Stimulated activated CD8-positive, alpha-beta memory T cell treated with anti-CD3 and anti-CD28 coated beads, Interleukin-12 subunit alpha, Interleukin-12 subunit beta, amount 100 ng/mL, for 1 hour (primary cell): ENCODE measurements around the gene CYBC1.
"Not testable (repeated sequence)": the region's sequence is repeated elsewhere in the genome, so short reads cannot be mapped to it uniquely, and the experiment has no call there.

Experiments
- DNase-seq: peaks from one replicate; pipeline ENCODE4 v3.0.0-alpha.2; 2020; ENCODE audit warnings: low read depth

CYBC1 gene

DNA sequence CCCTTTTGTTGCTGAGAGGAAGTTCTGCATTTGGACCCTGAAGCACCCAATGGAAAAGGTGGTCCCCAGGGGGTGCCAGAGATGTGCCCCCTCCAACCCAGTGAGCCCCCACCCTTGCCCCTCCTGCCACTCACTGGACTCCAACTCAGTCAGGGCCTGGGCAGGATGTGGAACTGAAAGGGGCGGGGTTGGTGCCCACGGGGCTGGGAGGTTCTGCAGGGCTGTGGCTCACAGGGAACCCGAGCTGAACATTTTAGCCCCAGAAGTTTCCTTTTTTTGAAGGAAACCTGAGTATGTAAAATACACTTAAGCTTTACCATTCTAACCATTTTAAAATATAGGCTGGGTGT, 16.4 kb downstream of the CYBC1 start:
- DNase-seq, result no peak

DNA sequence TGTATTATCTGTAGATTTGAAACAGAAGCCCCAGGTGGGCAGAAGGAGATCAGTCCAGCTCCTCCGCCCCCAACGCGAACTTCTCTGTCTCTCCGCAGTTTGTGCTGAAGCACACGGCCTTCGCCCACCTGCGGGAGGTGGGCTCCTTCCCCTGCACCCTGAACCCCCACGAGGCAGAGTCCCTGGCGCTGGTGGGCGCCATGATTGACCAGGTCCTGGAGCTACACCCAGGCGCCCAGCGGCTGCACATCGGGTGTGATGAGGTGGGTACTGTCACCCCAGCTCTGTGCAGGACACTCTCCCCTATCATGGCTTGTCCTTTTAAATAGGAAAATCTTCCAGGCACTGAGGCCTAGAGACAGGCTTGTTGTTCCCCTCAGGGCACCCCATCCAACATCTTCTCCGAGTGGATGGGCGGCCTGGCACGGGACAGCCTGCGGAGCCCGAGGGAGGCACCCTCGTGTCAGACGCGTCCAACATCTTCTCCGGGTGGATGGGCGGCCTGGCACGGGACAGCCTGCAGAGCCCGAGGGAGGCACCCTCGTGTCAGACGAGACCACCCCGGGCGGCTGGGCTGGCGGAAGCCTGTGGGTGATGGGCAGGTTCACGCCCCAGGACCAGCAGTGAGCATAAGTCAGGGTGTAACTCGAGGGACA, 16.9 kb downstream of the CYBC1 start:
- no peak for DNase-seq

DNA sequence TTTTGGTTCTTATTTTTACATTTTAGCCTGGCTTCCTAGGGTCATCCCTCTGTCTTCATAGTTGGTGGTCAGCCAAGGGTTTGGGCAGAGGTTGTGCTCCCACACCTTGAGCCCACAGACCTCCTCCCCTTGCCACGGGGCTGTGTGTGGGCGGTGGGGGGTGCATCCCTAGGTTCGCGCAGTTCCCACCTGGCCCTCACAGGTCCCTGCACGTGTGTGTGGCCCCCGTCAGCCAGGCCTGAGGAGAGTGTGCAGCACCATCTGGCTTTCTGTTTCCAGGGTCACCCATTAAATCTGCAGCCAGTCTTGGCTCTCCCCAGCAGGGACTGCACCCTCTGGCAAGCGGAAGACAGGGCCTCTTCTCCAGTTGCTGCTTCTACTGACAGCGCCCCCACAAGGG, 18.5 kb downstream of the CYBC1 start:
- DNase-seq, result no peak

DNA sequence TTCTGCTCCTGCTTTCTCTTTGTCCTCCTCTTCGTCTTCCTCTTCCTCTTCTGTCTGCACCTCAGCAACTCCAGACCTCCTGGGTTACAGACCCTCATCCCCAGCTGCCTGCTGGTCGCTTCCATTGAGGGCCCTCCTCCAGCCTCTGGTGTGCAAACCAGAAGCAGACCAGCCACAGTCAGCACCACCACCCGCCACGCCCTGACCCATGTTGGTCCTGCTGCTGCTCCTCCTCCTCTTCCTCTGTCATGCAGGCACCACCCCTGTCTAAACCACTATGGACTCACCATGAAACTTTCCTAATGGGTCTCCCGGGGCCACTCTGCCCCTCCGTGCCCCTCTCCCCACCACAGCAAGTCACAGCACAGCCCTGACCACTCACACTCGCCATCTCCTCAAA, 20.7 kb downstream of the CYBC1 start:
- no peak for DNase-seq

DNA sequence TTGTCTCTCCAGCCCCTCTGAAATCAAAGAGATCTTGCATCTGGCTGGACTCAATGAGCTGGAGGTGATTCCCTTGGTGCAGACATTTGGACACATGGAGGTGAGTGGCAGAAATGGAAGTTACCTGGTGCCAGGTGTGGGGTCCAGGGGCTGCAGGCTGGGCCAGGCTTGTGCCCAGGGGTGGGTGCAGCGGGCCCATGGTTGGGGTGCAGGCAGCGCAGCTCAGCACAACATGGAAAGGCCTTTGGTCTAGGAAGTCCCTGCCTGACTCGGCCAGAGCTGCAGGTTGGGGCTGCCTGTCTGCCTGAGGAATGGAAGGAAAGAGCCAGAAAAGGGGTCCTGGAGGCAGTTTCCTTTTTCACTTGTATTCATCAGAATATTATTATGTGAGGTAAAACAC, 22.0 kb downstream of the CYBC1 start:
- DNase-seq, result no peak

DNA sequence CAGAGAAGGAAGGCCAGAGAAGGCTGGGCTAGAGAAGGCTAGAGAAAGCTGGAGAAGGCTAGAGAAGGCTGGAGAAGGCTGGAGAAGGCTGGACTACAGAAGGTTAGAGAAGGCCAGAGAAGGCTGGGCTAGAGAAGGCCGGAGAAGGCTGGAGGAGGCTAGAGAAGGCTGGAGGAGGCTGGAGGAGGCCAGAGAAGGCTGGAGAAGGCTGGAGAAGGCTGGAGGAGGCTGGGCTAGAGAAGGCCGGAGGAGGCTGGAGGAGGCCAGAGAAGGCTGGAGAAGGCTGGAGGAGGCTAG, 25.7 kb downstream of the CYBC1 start:
- DNase-seq, result no peak

DNA sequence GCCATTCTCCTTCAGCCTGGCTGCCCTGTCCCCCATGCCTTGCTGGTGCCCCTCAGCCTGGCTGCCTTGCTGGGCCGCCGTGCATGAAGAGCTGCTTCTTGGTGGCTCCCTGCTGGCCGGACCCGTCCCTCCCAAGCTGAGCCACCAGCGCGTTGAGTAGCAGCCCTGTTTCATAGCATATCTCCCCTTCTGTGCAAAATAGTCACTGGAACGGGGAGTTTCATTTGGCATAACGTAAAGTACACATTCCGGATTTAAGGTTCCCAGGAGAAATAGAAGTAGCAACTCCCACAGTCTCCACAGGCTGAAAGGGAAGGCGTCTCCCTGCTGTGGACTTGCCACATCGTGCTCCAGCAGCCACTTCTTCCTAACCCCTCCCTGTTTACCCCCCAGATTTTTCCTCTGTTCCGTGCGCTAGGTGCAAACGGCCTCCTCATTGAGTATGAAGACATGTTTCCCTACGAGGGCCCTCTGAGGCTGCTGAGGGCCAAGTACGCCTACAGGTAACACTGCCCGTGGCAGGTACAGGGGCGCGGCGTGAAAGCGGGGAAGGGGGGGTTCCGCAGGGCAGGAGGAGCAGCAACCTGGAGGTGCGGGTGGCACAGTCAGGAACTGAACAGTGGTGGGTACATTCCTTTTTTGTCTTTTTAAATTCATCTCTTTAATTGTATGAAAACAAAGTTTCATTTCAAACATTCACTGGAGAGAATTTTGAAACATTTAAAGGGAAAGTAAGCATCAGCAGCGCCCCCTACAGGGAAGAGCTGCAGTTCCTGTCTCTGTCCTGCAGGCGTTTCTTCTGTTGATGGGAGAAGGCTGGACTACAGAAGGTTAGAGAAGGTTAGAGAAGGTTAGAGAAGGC, 26.3 kb downstream of the CYBC1 start:
- DNase-seq, result peak; percentile 35

DNA sequence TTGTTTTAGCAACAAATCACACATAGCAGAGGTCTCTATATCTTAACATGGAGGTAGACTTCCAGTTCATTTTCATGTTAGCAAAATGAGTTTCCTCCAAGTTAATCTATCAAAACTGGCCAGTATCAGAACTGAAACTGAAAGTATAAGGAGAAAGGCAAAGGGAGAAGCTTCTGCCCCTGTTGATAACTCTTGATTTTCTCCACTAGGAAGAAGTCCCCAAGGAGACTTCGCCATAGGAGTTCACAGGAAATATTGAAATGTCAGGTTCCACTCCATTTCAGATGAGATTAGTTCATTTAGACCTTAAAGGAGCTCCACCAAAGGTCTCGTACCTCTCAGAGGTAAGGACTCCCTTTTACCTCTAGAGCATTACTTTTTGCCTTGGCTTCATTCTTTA, 31.0 kb downstream of the CYBC1 start:
- no peak for DNase-seq

DNA sequence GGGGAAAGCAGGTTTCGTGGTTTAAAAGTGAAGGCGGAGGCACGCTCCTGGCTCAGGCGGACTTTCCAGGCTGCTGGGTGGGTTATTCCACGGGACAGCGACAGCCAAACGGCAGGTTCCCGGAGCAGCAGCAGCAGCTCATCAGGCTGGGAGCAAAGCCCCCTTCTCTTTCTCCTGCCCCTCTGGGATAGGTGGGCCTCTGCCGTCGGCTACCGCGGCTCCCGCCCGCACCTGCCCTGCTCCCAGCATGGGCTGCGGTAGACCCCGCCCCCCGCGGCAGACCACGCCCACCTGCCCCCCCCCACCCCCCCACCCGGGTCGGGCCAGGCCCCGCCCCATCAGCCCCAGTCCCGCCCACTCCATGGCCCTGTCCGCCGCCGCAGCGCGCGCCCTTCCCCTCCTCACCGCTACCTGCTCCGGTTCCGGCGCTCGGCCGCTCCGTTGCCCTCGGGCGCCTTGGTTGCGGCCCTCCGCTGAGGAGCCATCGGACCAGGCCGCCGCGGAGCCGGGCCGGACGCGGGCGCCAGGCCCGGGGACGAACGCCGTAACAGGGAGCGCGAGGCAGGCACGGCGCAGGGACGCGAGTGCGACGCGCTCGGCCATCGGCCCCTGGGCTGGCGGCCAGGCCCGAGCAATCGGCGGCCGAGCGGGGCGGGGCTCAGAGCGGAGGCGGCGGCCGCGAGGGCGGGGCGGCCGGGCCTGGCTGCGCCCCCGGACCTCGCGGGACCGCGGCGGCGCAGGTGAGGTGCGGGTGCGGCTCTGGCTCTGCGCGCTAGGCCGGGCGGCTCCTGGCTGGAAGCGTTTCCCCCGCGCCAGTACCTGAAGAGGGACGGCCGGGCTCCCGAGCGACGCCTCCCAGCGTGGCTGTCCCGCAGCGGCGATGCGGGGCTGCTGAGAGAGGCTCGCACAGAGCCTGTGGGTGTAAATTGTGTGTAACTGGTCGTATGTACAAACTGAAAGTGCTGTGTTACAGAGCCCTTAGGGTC, 32.3 kb downstream of the CYBC1 start, which contains the start of the genes HEXD and OGFOD3:
Gene HEXD (plus strand): TSS at position 347 of the 986 bp plus-strand sequence. CDS start 1,453 bp downstream, outside the sequence.
Gene OGFOD3 (minus strand): TSS at position 586 of the 986 bp plus-strand sequence. CDS start 101 bp downstream, at position 485.
- DNase-seq, result peak; percentile 63

DNA sequence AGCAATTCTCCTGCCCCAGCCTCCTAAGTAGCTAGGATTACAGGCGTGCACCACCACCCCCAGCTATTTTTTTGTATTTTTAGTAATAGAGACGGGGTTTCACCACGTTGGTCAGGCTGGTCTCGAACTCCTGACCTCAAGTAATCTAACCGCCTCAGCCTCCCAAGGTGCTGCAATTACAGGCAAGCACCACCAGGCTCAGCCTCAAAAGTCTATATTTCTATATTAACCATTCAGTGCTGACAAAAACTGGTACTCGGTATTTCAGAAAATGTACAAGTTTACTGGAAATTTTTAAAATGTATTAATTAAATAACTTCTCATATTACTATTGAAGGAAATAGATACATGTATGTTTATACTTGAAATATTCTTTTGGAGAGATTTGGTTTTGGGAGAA, 33.8 kb downstream of the CYBC1 start:
- DNase-seq, result no peak

DNA sequence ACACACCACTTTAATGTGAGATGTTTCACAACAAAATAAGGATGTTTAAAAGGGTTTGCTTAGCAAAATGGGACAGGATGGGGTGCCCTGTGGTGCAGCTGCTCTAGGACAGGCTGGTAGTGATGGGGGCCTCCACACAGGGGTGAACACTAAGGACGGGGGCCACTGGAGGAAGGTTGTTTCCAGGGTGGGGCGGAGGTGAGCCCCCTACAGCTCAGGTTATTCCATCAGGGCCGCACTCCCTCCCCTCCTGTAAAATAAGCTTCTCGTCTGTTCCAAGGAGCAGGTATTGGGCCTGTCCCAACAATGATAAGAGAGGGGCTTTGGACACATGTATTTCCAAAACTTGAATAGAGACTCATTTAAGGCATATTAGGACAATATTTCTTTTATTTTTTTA, 34.3 kb downstream of the CYBC1 start:
- DNase-seq, result no peak

DNA sequence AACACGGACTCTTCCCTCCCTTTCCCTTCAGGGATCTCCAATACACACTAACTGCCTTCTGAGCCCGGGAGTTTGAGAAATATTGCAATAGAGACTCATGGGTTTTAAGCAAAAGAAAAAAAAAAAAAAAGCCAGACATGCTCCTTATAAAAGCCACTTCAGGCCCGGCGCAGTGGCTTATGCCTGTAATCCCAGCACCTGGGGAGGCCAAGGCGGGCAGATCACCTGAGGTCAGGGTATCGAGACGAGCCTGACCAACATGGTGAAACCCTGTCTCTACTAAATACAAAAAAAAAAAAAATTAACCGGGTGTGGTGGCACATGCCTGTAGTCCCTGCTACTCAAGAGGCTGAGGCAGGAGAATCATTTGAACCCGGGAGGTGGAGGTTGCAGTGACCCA, 34.8 kb downstream of the CYBC1 start:
- DNase-seq, result no peak

DNA sequence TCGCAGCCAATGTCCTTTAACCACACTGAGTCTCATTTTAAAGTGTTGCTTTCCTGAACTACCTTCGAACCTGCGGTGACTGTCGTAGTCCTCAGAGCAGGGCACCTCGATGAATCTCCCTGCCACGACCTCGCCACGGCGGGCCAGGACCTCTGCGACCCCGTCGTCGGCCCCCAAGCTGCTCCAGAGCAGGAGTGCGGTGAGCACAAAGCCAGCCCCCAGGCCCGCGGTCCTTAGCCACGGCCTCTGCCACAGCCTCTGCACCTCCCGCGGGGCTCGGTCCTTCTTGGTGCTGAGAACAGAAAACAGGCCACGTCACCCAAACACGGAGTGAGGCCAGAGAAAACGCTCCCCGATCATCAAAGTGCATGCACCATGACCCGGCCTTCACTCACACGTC, 35.2 kb downstream of the CYBC1 start:
- DNase-seq, result no peak

DNA sequence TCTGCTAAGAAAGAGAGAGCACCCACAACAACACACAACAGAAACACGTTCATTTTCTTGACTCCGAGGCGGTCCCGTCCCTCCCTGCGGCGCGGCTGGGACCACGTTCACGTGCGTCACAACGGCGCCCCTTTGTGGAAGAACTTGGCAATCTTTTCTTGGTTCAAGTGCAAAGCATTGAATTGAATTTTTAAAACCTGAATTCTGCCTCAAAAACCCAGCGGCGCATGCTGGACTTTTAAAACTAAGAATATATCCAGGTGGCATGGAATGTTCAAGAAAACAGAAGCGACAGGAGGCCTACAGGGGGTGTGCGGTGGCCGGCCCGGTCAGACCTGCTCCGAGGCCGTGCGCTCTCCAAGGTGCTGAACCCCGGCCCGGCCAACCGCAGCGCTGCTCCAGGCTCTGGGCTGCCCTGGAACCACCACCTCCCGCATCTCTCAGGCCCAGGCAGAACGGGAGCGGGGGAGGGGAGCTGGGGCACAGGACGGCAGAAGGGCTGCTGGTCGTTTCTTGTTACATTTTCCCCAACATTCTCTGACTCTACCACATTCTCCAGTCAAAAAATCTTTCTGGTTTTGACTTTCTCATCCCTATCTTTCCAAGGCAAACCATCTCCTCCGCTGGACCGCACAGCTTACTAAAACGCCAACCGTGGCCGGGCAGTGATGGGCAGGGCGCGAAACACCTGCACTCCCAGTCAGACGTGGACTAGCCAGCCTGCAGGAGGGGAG, 35.8 kb downstream of the CYBC1 start:
- DNase-seq, result peak; percentile 48

DNA sequence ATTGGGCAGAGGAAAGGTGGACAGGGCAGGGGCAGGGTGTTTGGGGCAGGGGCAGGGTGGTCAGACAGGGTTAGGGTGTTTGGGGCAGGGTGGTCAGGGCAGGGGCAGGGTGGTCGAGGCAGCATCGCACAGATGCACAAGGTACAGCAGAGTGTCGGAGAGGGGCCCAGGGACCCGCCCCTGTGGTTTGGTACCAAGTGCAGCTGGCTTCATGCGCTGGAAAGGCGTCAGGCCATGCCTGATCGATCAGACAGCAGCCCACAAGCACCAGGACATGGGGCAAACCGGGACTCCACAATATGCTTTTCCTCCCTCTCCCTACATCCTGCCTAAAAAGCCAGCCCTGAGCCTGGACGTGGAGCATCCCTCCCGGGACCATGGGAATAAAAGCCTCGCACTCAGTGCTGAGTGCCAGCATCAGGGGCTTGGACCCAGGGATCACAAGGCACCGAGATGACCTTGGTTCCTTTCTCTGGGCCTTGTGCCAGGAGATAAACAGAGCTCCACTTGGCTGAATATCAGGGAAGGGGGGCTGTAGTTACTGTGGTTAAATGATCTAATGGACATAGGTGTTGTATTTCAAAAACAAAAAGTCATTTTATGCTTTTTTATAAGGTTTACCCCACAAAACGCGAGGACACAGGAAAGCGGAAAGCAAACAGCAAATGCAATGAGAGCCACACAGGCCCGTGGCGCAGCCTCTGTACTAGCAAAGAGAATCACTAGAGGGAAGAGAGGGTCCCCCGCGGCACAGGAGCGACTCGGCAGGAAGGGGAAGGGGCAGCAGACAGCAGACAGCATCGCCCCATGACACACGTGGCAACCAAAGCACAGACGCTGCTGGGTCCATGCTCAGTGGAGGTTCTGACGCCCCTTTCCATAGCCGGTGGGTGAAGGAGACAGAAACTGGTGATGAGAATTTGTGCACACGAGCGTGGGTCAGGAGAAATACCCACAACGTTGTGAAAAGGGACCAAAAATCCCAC, 37.7 kb downstream of the CYBC1 start:
- no peak for DNase-seq

DNA sequence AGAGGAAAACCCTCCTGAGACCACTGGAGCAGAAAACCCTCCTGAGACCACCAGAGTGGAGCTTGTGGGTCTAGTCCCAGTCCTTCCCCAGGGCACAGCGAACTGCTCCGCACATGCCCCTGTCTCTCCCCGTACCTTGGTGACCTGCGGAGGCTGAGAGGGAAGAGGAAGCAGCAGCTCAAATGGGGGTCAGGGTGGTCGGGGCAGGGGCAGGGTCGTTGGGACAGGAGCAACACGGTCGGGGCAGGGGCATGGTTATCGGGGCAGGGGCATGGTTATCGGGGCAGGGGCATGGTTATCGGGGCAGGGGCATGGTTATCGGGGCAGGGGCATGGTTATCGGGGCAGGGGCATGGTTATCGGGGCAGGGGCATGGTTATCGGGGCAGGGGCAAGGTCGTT, 38.5 kb downstream of the CYBC1 start:
- DNase-seq, result not testable (repeated sequence)

DNA sequence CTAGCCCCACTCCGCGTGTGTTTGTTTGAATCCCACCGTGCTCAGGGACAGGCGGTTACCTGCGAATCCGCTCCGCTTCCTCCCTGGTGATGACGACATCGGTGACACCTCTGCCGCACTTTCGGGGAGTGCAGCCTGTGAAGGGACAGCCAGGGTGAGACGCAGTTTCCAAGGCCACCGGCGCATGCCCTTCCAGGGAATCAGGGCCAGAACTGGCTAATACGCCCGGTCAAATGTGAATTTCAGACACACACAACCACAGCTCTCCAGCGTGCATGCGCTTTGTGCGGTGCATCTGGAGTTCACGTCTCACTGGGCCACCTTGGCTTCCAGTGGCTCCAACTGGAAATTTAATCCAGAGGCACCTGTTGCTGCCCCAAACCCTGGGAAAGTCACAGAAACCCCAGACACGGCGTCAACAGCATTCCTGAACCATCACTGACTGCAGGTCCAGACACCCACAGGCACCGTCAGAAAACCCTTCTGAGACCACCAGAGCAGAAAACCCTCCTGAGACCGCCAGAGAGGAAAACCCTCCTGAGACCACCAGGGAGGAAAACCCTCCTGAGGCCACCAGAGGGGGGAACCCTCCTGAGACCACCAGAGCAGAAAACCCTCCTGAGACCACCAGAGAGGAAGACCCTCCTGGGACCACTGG, 39.0 kb downstream of the CYBC1 start:
- DNase-seq, result no peak

DNA sequence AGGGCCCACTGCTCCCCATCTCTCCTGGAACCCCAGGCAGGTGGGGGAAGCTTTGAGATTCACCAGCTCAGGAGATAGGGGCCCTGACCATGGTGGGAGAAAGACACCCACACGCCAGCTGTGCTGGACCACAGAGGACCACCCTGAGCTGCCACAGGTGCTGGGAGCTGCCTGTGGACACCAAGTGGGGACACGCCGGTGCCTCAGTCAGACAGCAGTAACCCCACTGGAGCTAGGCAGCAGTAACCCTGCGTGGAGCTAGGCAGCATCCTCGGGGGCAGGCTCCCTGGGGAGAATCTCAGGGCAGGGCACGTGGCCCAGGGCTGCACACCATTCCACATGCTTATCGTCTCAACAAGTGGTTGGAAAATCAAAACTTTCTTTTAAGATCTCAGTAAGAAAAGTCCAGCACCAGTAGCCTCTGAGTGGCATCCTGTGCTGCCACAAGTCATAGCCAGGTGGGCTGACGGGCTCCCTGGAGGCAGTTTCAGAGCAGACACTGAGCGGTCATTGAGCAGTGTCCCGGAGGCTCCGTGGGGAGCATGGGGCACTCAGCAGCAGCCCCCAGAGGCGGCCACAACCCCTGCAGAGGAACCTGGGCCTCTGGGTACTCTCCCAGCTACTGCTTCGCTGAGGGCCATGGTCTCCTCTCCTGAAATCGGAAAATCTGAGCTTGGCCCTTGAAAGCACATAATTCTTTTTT, 40.4 kb downstream of the CYBC1 start:
- no peak for DNase-seq

DNA sequence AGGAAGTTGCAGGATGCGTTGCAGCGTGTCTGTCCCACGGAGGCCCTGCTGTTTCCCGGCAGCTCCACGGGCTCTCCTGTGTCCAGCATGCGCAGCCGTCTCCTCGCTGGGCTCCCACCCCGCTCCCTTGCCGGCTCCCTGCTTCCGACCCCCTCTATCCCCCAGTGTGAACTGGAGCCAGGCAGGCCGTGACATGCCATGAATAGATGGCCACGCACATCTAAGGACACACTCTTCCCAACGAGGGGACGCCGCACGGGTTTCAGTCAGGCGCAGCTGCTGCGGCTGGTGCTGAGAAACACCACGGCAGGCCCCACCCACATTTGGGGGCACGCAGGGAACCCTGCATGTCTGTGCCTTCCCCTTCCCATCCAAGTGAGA, 41.6 kb downstream of the CYBC1 start:
- no peak for DNase-seq
